GM19324 (cell line): ENCODE data around the gene PKP4.
"Not testable (repeated sequence)": the region's sequence is repeated elsewhere in the genome, so short reads cannot be mapped to it uniquely, and the experiment has no call there.

Source experiments
- ATAC-seq: cut with Tn5 transposase; IDR thresholded peaks from one replicate; pipeline ENCODE4 v1.9.1; 2021; ENCODE audit warnings: mild to moderate bottlenecking, moderate library complexity; ENCODE audit not compliant: unreplicated experiment, low FRiP score

PKP4 gene

GRCh38 chr2:158456309-158457066 lies at the start of gene PKP4, which contains the start of gene CCDC148:
Gene PKP4, plus strand, starts transcription at chr2:158456952. Its CDS starts 76,233 bp downstream, at chr2:158533185.
Gene CCDC148, minus strand, starts transcription at chr2:158456753. Its CDS starts 314 bp downstream, at chr2:158456439.
- peak; percentile 97 for ATAC-seq

- ATAC-seq, result no peak
Observed at GRCh38 chr2:158407031-158407430, 49.7 kb upstream of the PKP4 start.

- ATAC-seq, result no peak
Observed at GRCh38 chr2:158410132-158410531, 46.6 kb upstream of the PKP4 start.

GRCh38 chr2:158411748-158412147 lies 45.0 kb upstream of the PKP4 start:
- no peak for ATAC-seq

GRCh38 chr2:158412206-158412605 lies 44.5 kb upstream of the PKP4 start:
- ATAC-seq, result no peak

- ATAC-seq, result no peak
Observed at GRCh38 chr2:158413581-158413980, 43.2 kb upstream of the PKP4 start.

GRCh38 chr2:158414538-158414937 lies 42.2 kb upstream of the PKP4 start:
- no peak for ATAC-seq

- ATAC-seq, result no peak
Observed at GRCh38 chr2:158432117-158432516, 24.6 kb upstream of the PKP4 start.

- ATAC-seq, result not testable (repeated sequence)
Observed at GRCh38 chr2:158433716-158434115, 23.0 kb upstream of the PKP4 start.

- ATAC-seq, result not testable (repeated sequence)
Observed at GRCh38 chr2:158439062-158439461, 17.7 kb upstream of the PKP4 start.

- ATAC-seq, result no peak
Observed at GRCh38 chr2:158443606-158444005, 13.1 kb upstream of the PKP4 start.

- ATAC-seq, result peak; percentile 39
Observed at GRCh38 chr2:158457092-158457825, 507 bp downstream of the PKP4 start.

GRCh38 chr2:158457826-158458616 lies 1.3 kb downstream of the PKP4 start:
- ATAC-seq, result peak; percentile 57

GRCh38 chr2:158458617-158458920 lies 1.8 kb downstream of the PKP4 start:
- no peak for ATAC-seq

- no peak for ATAC-seq
Observed at GRCh38 chr2:158459161-158460003, 2.6 kb downstream of the PKP4 start.

GRCh38 chr2:158460632-158461297 lies 4.0 kb downstream of the PKP4 start:
- ATAC-seq, result no peak

GRCh38 chr2:158463496-158464095 lies 6.8 kb downstream of the PKP4 start:
- ATAC-seq, result no peak

GRCh38 chr2:158464426-158465281 lies 7.9 kb downstream of the PKP4 start:
- peak; percentile 52 for ATAC-seq
